ENCODE results near the gene TRIM10.

GRCh38 chr6:30135147-30135546 is 25.9 kb downstream of the TRIM10 start:
- TF ChIP-seq POLR2A (IDR thresholded peaks at IDR 0.05; ENCODE audit: low read length) (no peak), GATA1 (IDR thresholded peaks at IDR 0.05; ENCODE audit: low read depth, low read length) (no peak)

Measured in erythroblast (primary cell).